Peyer's patch (tissue), 4 donors: ENCODE data around the gene USO1. TPM values are rescaled to one million over a fixed set of nuclear protein-coding genes. Genes with fewer than 3 reads are reported as not detected.
"Not testable (repeated sequence)": the region's sequence is repeated elsewhere in the genome, so short reads cannot be mapped to it uniquely, and the experiment has no call there.

Source experiments
- DNase-seq, 3 donors: peaks; one replicate each; pipeline ENCODE4 v3.0.0-alpha.2; 2017 to 2019
- H3K27ac ChIP-seq, 4 donors: fragments of 200-600 bp; sonication (generic); one replicate each; pipeline ENCODE4 v1.5.1; 2016 to 2019
- H3K27me3 ChIP-seq, 2 donors: fragments of 200-600 bp; sonication (generic); one replicate each; pipeline ENCODE4 v1.5.1; 2019
- H3K36me3 ChIP-seq, 3 donors: fragments of 200-600 bp; sonication (generic); one replicate each; pipeline ENCODE4 v1.5.1; 2016 to 2019
- H3K4me1 ChIP-seq, 4 donors: fragments of 200-600 bp; sonication (generic); one replicate each; pipeline ENCODE4 v1.5.1; 2016 to 2019
- H3K4me3 ChIP-seq, 4 donors: fragments of 200-600 bp; sonication (generic); 1 replicate in 3 of 4; 2 replicates in 1 of 4; pipeline ENCODE4 v1.5.1; 2016 to 2019; ENCODE audit warnings: mild to moderate bottlenecking in 1 of 4
- H3K9me3 ChIP-seq, 4 donors: fragments of 200-600 bp; sonication (generic); one replicate each; pipeline ENCODE4 v1.5.1; 2016 to 2019; ENCODE audit warnings: mild to moderate bottlenecking in 1 of 4
- CTCF ChIP-seq, 6 experiments: fragments of 450-650 bp in 4 of 6; fragments of 200-600 bp in 2 of 6; sonication (generic) in 1 of 6; IDR thresholded peaks; one replicate each; pipeline ENCODE4 v1.5.1; 2017 to 2019; ENCODE audit warnings: antibody characterized with exemption in 6 of 6, mild to moderate bottlenecking in 3 of 6, moderate library complexity in 1 of 6
- POLR2A ChIP-seq, 2 donors: fragments of 450-650 bp; IDR thresholded peaks; one replicate each; pipeline ENCODE4 v1.5.1; 2017; ENCODE audit warnings: antibody characterized with exemption in 2 of 2, mild to moderate bottlenecking in 2 of 2, moderate library complexity in 2 of 2
- small RNA-seq, 2 donors: library from RNA; depleted of rRNA; stranded (forward); fragments of <200 nt; gene quantifications; one replicate each; pipeline ENCODE3, GENCODE V24; 2016
- total RNA-seq, 4 donors: library from RNA; depleted of rRNA; stranded (reverse); fragments of >200 nt; gene quantifications; one replicate each; pipeline ENCODE4 v1.1.0, GENCODE V29; 2016

Gene USO1
- total RNA-seq, 4 donors from 2014 or later, result 34.5 to 106 (median 48.2) TPM

GRCh38 chr4:75848171-75848760, 123.9 kb downstream of the USO1 start:
- peak in 5 of 6 experiments; percentile 16 to 70 (median 59) for TF ChIP-seq CTCF (IDR thresholded peaks at IDR 0.05)
- not testable (repeated sequence) for H3K9me3 ChIP-seq, H3K27me3 ChIP-seq, H3K36me3 ChIP-seq, H3K27ac ChIP-seq, H3K4me3 ChIP-seq, H3K4me1 ChIP-seq
- peak in 1 of 3 donors; percentile 56 for DNase-seq

GRCh38 chr4:75848891-75849290, 124.5 kb downstream of the USO1 start:
- H3K27ac ChIP-seq, result no peak overlapping the region
- no peaks in the 10 kb centered on the region for H3K36me3 ChIP-seq
- H3K9me3 ChIP-seq, result no peaks in the 10 kb centered on the region
- no peak for DNase-seq
- no peak overlapping the region for H3K4me3 ChIP-seq
- peaks cover 0 to 7% (median 0%) of the 10 kb centered on the region in 4 donors for H3K4me1 ChIP-seq
- no peaks in the 10 kb centered on the region for H3K27me3 ChIP-seq
- TF ChIP-seq CTCF (IDR thresholded peaks at IDR 0.05), result no peak
- TF ChIP-seq POLR2A (IDR thresholded peaks at IDR 0.05), result no peak

GRCh38 chr4:75849461-75849860, 125.1 kb downstream of the USO1 start:
- TF ChIP-seq POLR2A (IDR thresholded peaks at IDR 0.05) (no peak), CTCF (IDR thresholded peaks at IDR 0.05) (no peak)
- Histone ChIP-seq H3K4me3 (no peak overlapping the region), H3K36me3 (no peaks in the 10 kb centered on the region), H3K27me3 (no peaks in the 10 kb centered on the region), H3K4me1 (peaks cover 0 to 2% (median 0%) of the 10 kb centered on the region in 4 donors), H3K27ac (no peak overlapping the region), H3K9me3 (no peaks in the 10 kb centered on the region)
- DNase-seq, result no peak

- Histone ChIP-seq H3K4me3 (no peak overlapping the region), H3K27ac (no peak overlapping the region), H3K36me3 (no peaks in the 10 kb centered on the region), H3K27me3 (no peaks in the 10 kb centered on the region), H3K9me3 (no peaks in the 10 kb centered on the region), H3K4me1 (no peaks in the 10 kb centered on the region)
- DNase-seq, result no peak
- TF ChIP-seq CTCF (IDR thresholded peaks at IDR 0.05), result no peak
- no peak for TF ChIP-seq POLR2A (IDR thresholded peaks at IDR 0.05)
Observed at GRCh38 chr4:75858721-75859120, 134.3 kb downstream of the USO1 start.

GRCh38 chr4:75860606-75861005, 136.2 kb downstream of the USO1 start:
- no peak for DNase-seq
- TF ChIP-seq POLR2A (IDR thresholded peaks at IDR 0.05) (no peak), CTCF (IDR thresholded peaks at IDR 0.05) (no peak)
- no peaks in the 10 kb centered on the region for H3K36me3 ChIP-seq
- no peaks in the 10 kb centered on the region for H3K4me1 ChIP-seq
- no peak overlapping the region for H3K4me3 ChIP-seq
- H3K27me3 ChIP-seq, result no peaks in the 10 kb centered on the region
- no peaks in the 10 kb centered on the region for H3K9me3 ChIP-seq
- H3K27ac ChIP-seq, result no peak overlapping the region

Small RNA genes within 50 kb of the gene (small RNA-seq; reads per million reads assigned to genes)
- 0 reads per million in 2 donors for gene RNU2-16P

Other genes starting within 250 kb of the USO1 start
- gene RCHY1, start 210.2 kb upstream of the USO1 start, total RNA-seq, result 10 to 100 TPM; 10.5 to 35.5 (median 20.0) TPM
- 10 to 100 TPM; 24.5 to 71.8 (median 28.1) TPM for gene THAP6, start 210.1 kb upstream of the USO1 start, total RNA-seq
- not detected for gene ODAPH, start 168.5 kb upstream of the USO1 start, total RNA-seq
- gene CDKL2, start 94.0 kb upstream of the USO1 start, total RNA-seq, result under 1 TPM in 1 of 4 donors, not detected in 3; 0.35 TPM
- gene G3BP2, start 51.2 kb upstream of the USO1 start, total RNA-seq, result 100 to 1,000 TPM in 1 of 4 donors, 10 to 100 TPM in 3; 54.5 to 121 (median 89.8) TPM
- gene PPEF2, start 177.9 kb downstream of the USO1 start, total RNA-seq, result under 1 TPM in 1 of 4 donors, not detected in 3; 0.54 TPM
- gene NAAA, start 216.4 kb downstream of the USO1 start, total RNA-seq, result 100 to 1,000 TPM in 3 of 4 donors, 10 to 100 TPM in 1; 81.7 to 434 (median 177) TPM